Suprapubic skin (tissue), 3 donors: ENCODE results near the gene PSTPIP1.

Experiments
- POLR2A ChIP-seq, 2 donors: fragments of 450-650 bp; IDR thresholded peaks; one replicate each; pipeline ENCODE4 v1.6.1; 2017; ENCODE audit warnings: antibody characterized with exemption in 2 of 2, mild to moderate bottlenecking in 2 of 2, moderate library complexity in 2 of 2
- TF ChIP-seq, protein P1 (sequence below), 2 donors: fragments of 200-600 bp in 1 of 2; fragments of 450-650 bp in 1 of 2; sonication (generic) in 1 of 2; IDR thresholded peaks; one replicate each; pipeline ENCODE4 v1.5.1; 2016 to 2019; ENCODE audit warnings: antibody characterized with exemption in 2 of 2, mild to moderate bottlenecking in 1 of 2, moderate library complexity in 1 of 2

DNA sequence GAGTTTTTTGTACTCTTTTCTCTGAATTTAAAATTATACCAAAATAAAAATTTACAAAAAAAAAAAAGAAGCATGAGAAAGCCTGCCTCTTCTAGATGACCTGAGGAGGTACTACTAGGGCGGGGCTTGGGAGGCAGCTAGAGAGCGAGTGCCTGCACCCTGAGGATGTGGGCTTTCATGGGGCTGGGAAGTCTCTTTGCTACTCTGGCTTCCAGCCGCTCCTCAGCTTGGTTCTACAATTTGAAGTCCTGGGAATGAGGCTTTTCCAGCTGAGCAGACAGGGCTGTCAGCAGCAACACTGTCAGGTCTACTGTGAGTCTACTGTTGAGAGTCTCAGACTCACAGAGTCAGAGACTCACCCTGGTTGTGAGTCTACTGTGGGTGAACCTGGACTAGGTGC is 8.2 kb upstream of the PSTPIP1 start:
- TF ChIP-seq, protein P1, sequence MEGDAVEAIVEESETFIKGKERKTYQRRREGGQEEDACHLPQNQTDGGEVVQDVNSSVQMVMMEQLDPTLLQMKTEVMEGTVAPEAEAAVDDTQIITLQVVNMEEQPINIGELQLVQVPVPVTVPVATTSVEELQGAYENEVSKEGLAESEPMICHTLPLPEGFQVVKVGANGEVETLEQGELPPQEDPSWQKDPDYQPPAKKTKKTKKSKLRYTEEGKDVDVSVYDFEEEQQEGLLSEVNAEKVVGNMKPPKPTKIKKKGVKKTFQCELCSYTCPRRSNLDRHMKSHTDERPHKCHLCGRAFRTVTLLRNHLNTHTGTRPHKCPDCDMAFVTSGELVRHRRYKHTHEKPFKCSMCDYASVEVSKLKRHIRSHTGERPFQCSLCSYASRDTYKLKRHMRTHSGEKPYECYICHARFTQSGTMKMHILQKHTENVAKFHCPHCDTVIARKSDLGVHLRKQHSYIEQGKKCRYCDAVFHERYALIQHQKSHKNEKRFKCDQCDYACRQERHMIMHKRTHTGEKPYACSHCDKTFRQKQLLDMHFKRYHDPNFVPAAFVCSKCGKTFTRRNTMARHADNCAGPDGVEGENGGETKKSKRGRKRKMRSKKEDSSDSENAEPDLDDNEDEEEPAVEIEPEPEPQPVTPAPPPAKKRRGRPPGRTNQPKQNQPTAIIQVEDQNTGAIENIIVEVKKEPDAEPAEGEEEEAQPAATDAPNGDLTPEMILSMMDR (IDR thresholded peaks at IDR 0.05) = no peak
- no peak for TF ChIP-seq POLR2A (IDR thresholded peaks at IDR 0.05)
